Neuronal stem cell (in vitro differentiated cells): ENCODE data around the gene CCNI.

ENCODE experiments used
- DNase-seq: peaks from one replicate; pipeline ENCODE4 v3.0.0-alpha.2; 2013; ENCODE audit warnings: low spot score
- H2AFZ ChIP-seq: one replicate; pipeline ENCODE4 v1.6.1; 2013; ENCODE audit warnings: mild to moderate bottlenecking, low read length, inconsistent platforms
- H2AK5ac ChIP-seq: 2 replicates; pipeline ENCODE4 v1.6.1; 2013; ENCODE audit warnings: low read depth, mild to moderate bottlenecking, inconsistent platforms, low read length, moderate library complexity, mixed read lengths
- H2BK120ac ChIP-seq: 2 replicates; pipeline ENCODE4 v1.6.1; 2013; ENCODE audit warnings: low read depth, mild to moderate bottlenecking, inconsistent platforms, low read length, moderate library complexity, mixed read lengths
- H2BK12ac ChIP-seq: one replicate; pipeline ENCODE4 v1.6.1; 2013; ENCODE audit warnings: low read length, inconsistent platforms
- H2BK15ac ChIP-seq: 2 replicates; pipeline ENCODE4 v1.6.1; 2013; ENCODE audit warnings: mild to moderate bottlenecking, low read length, inconsistent platforms, mixed read lengths
- H2BK5ac ChIP-seq: one replicate; pipeline ENCODE4 v1.6.1; 2013; ENCODE audit warnings: inconsistent platforms, mild to moderate bottlenecking, low read length, moderate library complexity
- H3K14ac ChIP-seq: one replicate; pipeline ENCODE4 v1.6.1; 2013; ENCODE audit warnings: low read length, inconsistent platforms
- H3K18ac ChIP-seq: 2 replicates; pipeline ENCODE4 v1.6.1; 2013; ENCODE audit warnings: low read length, inconsistent platforms
- H3K23ac ChIP-seq: 2 replicates; pipeline ENCODE4 v1.6.1; 2013; ENCODE audit warnings: low read depth, mild to moderate bottlenecking, mixed read lengths, low read length, inconsistent platforms; ENCODE audit not compliant: poor library complexity
- H3K27ac ChIP-seq: replicated peaks from 3 replicates; pipeline ENCODE4 v1.5.1; 2013; ENCODE audit warnings: low read length, inconsistent platforms
- H3K27me3 ChIP-seq, 3 experiments: 2 replicates each; pipeline ENCODE4 v1.6.1; 2013; ENCODE audit warnings: low read length in 3 of 3, mild to moderate bottlenecking in 2 of 3, inconsistent platforms in 1 of 3, low read depth in 1 of 3, mixed read lengths in 1 of 3, moderate library complexity in 1 of 3; ENCODE audit not compliant: control insufficient read depth in 3 of 3, insufficient read depth in 3 of 3
- H3K36me3 ChIP-seq, 2 donors: replicated peaks in 1 of 2; 2 replicates each; pipeline ENCODE4 v1.6.1; 2013; ENCODE audit warnings: low read length in 2 of 2; ENCODE audit not compliant: control insufficient read depth in 2 of 2, insufficient read depth in 2 of 2
- H3K4ac ChIP-seq: 2 replicates; pipeline ENCODE4 v1.6.1; 2013; ENCODE audit warnings: inconsistent platforms, mild to moderate bottlenecking, low read length, moderate library complexity
- H3K4me1 ChIP-seq, 2 donors: 1 replicate in 1 of 2; 2 replicates in 1 of 2; pipeline ENCODE4 v1.6.1; 2013; ENCODE audit warnings: low read length in 2 of 2, low read depth in 1 of 2; ENCODE audit not compliant: control insufficient read depth in 2 of 2, insufficient read depth in 1 of 2
- H3K4me2 ChIP-seq: one replicate; pipeline ENCODE4 v1.6.1; 2013; ENCODE audit warnings: mild to moderate bottlenecking, low read length, inconsistent platforms; ENCODE audit not compliant: insufficient read depth, poor library complexity, severe bottlenecking
- H3K4me3 ChIP-seq, 2 donors: 2 replicates each; pipeline ENCODE4 v1.5.1; 2013; ENCODE audit warnings: low read length in 2 of 2, mild to moderate bottlenecking in 2 of 2, inconsistent platforms in 1 of 2, moderate library complexity in 1 of 2
- H3K79me1 ChIP-seq: one replicate; pipeline ENCODE4 v1.6.1; 2013; ENCODE audit warnings: low read depth, mild to moderate bottlenecking, inconsistent platforms, low read length, moderate library complexity
- H3K9ac ChIP-seq: one replicate; pipeline ENCODE4 v1.6.1; 2013; ENCODE audit warnings: mild to moderate bottlenecking, low read depth, low read length, inconsistent platforms; ENCODE audit not compliant: poor library complexity
- H3K9me3 ChIP-seq, 2 donors: replicated peaks in 1 of 2; 2 replicates each; pipeline versions ENCODE3 to v1.6.1; 2013; ENCODE audit warnings: low read length in 2 of 2, mild to moderate bottlenecking in 2 of 2, inconsistent platforms in 1 of 2, low read depth in 1 of 2, mixed read lengths in 1 of 2, moderate library complexity in 1 of 2; ENCODE audit not compliant: control insufficient read depth in 2 of 2, insufficient read depth in 1 of 2
- H4K8ac ChIP-seq: one replicate; pipeline ENCODE4 v1.6.1; 2013; ENCODE audit warnings: low read depth, mild to moderate bottlenecking, inconsistent platforms, low read length, moderate library complexity
- H4K91ac ChIP-seq: one replicate; pipeline ENCODE4 v1.6.1; 2013; ENCODE audit warnings: low read length, low read depth, mild to moderate bottlenecking, inconsistent platforms; ENCODE audit not compliant: poor library complexity
- WGBS, 2 donors: extraction: QIAGEN DNeasy Blood & Tissue Kit; methylation state at CpG; one replicate each; pipeline ENCODE4 v1.1.7; 2013; ENCODE audit warnings: missing lambda C conversion rate in 2 of 2, mixed read lengths in 1 of 2; ENCODE audit not compliant: insufficient read length in 2 of 2, insufficient replicate concordance in 1 of 2; ENCODE audit errors: extremely low coverage in 2 of 2; 5-methylcytosine and 5-hydroxymethylcytosine counted together

Gene CCNI

GRCh38 chr4:77001907-77002306 is 73.9 kb downstream of the CCNI start:
- Histone ChIP-seq H3K14ac (no peak overlapping the region), H3K4ac (no peak overlapping the region), H2AK5ac (no peak overlapping the region), H3K27me3 (no peaks in the 10 kb centered on the region), H3K4me3 (no peak overlapping the region), H2AFZ (no peak overlapping the region), H3K4me1 (peaks cover 8 to 13% of the 10 kb centered on the region in 2 donors), H3K9me3 (peaks cover 0 to 2% of the 10 kb centered on the region in 2 donors), H2BK120ac (no peak overlapping the region), H2BK5ac (no peak overlapping the region), H3K27ac (peak overlapping the region; percentile 77), H3K79me1 (no peaks in the 10 kb centered on the region), H3K36me3 (peaks cover 19 to 85% of the 10 kb centered on the region in 2 donors), H2BK12ac (no peak overlapping the region), H3K18ac (no peak overlapping the region), H3K4me2 (no peak overlapping the region), H3K9ac (no peak overlapping the region), H3K23ac (no peak overlapping the region), H4K8ac (no peak overlapping the region), H2BK15ac (no peak overlapping the region), H4K91ac (no peak overlapping the region)
- no CpG with 5 or more reads among the region's 1 CpG for WGBS, 2 donors
- peak; percentile 20 for DNase-seq

DNA sequence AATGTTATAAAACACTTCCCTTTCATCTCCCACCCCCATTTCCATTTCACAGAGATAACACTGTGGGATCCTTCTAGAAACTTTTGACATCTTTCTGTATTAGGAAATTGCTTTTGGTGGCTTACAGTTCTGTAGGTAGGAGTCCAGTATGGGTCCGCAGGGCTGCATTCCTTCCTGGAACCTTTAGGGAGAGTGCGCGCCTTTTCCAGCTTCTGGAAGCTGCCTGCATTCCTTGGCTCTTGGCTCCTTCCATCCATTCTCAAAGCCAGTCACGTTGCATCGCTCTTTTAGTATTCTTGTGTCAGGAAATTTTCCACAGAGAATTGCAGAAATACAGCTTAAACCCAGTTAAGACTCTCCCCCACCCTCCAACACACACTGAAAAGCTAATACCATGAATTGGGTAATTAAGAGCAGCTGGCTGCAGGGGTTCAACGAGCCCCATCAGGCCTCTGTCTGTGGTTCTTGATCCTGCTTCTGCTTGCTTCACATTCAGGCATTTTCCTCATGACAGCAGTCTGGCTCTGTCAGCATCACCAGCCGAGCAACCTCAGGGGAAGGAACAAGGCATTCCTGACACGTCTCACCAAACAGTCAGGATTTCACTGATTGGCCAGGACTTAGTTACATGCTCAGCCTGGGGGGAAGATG is 77.4 kb downstream of the CCNI start:
- no peak overlapping the region for H3K4ac ChIP-seq
- H3K4me1 ChIP-seq: peaks cover 10 to 13% of the 10 kb centered on the region in 2 donors
- peaks cover 17 to 73% of the 10 kb centered on the region in 2 donors for H3K36me3 ChIP-seq
- H3K27me3 ChIP-seq: no peaks in the 10 kb centered on the region
- no peak for DNase-seq
- H3K18ac ChIP-seq: no peak overlapping the region
- H2BK12ac ChIP-seq: no peak overlapping the region
- no peak overlapping the region for H3K27ac ChIP-seq
- H3K4me3 ChIP-seq: no peak overlapping the region
- no peak overlapping the region for H4K91ac ChIP-seq
- no peak overlapping the region for H2BK5ac ChIP-seq
- H2BK120ac ChIP-seq: no peak overlapping the region
- no peaks in the 10 kb centered on the region for H3K79me1 ChIP-seq
- H3K23ac ChIP-seq: no peak overlapping the region
- no peak overlapping the region for H3K4me2 ChIP-seq
- H2AFZ ChIP-seq: no peak overlapping the region
- no CpG with 5 or more reads among the region's 8 CpGs for WGBS, 2 donors
- H2AK5ac ChIP-seq: no peak overlapping the region
- no peak overlapping the region for H2BK15ac ChIP-seq
- no peak overlapping the region for H3K9ac ChIP-seq
- no peak overlapping the region for H3K14ac ChIP-seq
- H4K8ac ChIP-seq: no peak overlapping the region
- peaks cover 0 to 2% of the 10 kb centered on the region in 2 donors for H3K9me3 ChIP-seq

- peaks cover 4 to 9% of the 10 kb centered on the region in 2 donors for H3K4me1 ChIP-seq
- no peak overlapping the region for H3K9ac ChIP-seq
- H3K4me3 ChIP-seq: no peak overlapping the region
- H2AK5ac ChIP-seq: no peak overlapping the region
- no peaks in the 10 kb centered on the region for H3K27me3 ChIP-seq
- no CpG with 5 or more reads among the region's 5 CpGs for WGBS, 2 donors
- H3K36me3 ChIP-seq: peaks cover 15 to 65% of the 10 kb centered on the region in 2 donors
- no peak overlapping the region for H3K23ac ChIP-seq
- H3K27ac ChIP-seq: no peak overlapping the region
- peaks cover 0 to 2% of the 10 kb centered on the region in 2 donors for H3K9me3 ChIP-seq
- DNase-seq: no peak
- H2BK120ac ChIP-seq: no peak overlapping the region
- H2BK12ac ChIP-seq: no peak overlapping the region
- H2AFZ ChIP-seq: no peak overlapping the region
- no peak overlapping the region for H2BK15ac ChIP-seq
- no peak overlapping the region for H3K18ac ChIP-seq
- no peaks in the 10 kb centered on the region for H3K79me1 ChIP-seq
- no peak overlapping the region for H2BK5ac ChIP-seq
- H3K4ac ChIP-seq: no peak overlapping the region
- H3K14ac ChIP-seq: no peak overlapping the region
- no peak overlapping the region for H4K8ac ChIP-seq
- H4K91ac ChIP-seq: no peak overlapping the region
- H3K4me2 ChIP-seq: no peak overlapping the region
Observed at GRCh38 chr4:76997532-76997931, 78.3 kb downstream of the CCNI start.
